HG03095 (cell line): Measurements from ENCODE around the gene ZNF777.
"Not testable (repeated sequence)": the region's sequence is repeated elsewhere in the genome, so short reads cannot be mapped to it uniquely, and the experiment has no call there.

Experiments used
- ATAC-seq: cut with Tn5 transposase; IDR thresholded peaks from one replicate; pipeline ENCODE4 v1.9.1; 2021; ENCODE audit warnings: moderate library complexity; ENCODE audit not compliant: unreplicated experiment

Gene ZNF777

DNA sequence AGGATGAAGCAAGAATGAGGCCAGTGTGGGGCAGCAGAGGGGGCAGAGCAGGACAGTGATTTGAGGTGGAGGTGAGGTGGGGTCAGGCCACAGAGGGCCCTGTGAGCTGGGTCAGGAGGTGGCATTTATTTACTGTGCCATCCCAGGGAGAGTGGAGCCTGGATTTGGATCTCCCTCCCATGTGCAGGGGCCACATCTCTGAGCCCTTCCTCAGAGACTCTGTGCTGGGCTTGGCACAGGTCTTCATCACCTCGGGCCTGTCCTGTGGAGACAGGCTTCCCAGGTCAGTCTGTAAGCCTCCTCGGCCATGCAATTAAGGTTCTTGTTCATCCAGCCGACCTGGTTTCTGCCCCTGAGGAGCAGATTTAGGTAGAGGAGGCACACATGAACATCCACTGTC lies 40.9 kb downstream of the ZNF777 start:
- ATAC-seq, result no peak

- ATAC-seq, result no peak
Measured at GRCh38 chr7:149415391-149416071, 45.3 kb downstream of the ZNF777 start.

DNA sequence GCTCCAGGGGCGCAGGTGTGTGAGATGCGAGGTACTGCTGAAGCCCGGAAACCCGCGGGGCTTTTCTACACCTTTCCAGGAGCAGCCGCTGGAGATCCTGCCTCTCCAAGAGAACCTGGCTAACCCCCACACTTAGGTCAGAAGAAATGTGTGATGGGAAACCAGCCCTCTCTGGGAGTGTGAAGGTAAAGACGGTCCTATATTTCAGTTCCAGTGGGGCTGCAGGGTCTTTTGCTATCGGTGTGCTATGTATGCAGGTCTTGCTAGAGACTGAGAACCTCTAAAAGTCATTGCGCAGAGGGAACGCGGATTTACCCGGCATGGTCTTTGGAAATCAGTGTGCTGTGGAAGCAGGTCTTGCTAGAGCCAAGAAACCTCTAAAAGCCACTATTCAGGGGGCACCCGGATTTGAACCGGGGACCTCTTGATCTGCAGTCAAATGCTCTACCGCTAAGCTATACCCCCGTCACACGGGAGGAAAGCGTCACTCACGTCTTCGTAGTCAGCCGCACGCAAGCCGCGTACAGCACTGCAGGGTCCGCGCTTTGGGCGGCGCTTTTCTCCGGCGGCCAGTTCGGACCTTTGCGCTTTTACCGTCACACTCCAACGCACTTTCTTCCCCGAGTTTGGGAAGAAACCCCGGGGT lies 46.0 kb downstream of the ZNF777 start:
- no peak for ATAC-seq

GRCh38 chr7:149414171-149414570 lies 46.7 kb downstream of the ZNF777 start:
- ATAC-seq, result no peak

DNA sequence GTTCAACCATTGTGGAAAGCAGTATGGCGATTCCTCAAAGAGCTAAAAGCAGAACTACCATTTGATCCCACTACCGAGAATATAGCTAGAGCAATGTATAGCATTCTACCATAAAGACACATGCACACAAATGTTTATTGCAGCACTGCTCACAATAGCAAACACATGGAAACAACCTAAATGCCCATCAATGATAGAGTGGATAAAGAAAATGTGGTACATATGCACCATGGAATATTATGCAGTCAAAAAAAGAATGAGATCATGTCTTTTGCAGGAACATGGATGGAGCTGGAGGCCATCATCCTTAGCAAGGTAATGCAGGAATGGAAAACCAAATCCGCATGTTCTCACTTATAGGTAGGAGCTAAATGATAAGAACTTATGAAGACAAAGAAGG lies 47.8 kb downstream of the ZNF777 start:
- ATAC-seq, result not testable (repeated sequence)

GRCh38 chr7:149409895-149410294 lies 51.0 kb downstream of the ZNF777 start:
- ATAC-seq, result peak; percentile 93

DNA sequence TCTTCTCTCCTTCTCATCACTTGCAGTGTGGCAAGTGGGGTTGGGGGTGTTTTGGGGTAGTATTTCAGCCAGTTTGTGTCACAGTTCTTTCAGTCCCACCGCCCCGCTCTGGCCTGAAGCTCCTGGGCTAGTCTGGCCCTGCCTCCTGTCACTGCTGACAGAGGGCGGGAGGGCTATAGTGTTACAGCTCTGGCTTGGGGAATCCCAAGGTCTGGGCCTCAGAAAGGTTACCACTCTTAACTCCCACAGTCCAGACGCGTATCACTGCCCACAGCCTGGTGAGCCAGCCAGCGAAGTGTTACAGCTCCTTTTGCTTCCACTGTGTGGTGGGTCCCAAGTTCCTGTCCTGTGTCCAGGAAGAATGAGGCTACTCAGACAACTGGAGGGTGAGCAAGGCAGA lies 56.0 kb downstream of the ZNF777 start:
- no peak for ATAC-seq

DNA sequence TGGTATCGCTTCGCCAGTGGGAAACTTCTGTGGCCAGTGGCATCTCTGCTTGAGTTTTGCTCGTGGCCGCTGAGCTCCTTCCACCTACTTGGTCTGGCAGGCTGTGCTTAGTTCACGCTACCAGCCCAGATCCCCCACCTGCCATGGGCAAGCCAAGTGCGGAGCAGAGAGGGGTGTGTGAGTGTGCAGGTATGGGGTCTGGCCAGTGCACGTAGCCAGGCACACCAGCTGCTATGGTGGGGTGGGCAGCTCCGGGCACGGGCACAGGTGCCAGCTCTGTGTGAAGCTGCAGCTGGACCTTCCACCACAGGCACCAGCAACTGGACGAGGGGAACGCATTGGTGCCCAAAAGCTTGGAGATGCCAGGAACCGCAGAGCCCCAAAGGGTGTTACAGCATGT lies 56.5 kb downstream of the ZNF777 start:
- no peak for ATAC-seq

DNA sequence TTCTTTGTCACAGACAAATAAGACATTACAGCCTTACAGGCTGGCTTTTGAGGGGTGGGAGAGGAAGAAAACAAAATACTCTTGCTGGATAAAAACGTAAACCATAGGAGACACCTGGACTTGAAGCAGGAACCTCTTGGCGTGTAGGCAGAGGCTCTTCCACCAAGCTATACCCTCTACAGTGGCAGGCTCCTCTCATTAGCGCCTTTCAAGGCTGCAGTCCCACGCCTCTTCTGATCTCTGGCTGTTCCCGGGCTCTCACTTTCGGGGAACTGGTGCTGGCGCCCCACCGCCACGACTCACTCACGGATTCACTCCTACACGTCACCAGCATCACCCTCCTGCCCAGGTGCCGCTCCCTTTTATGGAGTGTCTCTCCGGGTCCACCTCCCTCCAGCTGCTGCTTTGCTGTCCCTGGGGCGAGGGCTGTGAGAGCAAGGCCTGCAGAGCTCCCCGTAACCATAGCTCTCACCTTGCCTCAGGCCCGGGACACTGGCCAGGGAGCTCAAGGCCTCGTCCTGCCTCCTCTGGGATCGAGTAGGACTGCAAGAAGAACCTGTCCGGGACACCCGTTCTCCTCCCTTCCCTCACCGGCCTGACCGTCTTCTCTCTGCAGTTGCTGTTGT lies 62.6 kb downstream of the ZNF777 start:
- ATAC-seq, result no peak

DNA sequence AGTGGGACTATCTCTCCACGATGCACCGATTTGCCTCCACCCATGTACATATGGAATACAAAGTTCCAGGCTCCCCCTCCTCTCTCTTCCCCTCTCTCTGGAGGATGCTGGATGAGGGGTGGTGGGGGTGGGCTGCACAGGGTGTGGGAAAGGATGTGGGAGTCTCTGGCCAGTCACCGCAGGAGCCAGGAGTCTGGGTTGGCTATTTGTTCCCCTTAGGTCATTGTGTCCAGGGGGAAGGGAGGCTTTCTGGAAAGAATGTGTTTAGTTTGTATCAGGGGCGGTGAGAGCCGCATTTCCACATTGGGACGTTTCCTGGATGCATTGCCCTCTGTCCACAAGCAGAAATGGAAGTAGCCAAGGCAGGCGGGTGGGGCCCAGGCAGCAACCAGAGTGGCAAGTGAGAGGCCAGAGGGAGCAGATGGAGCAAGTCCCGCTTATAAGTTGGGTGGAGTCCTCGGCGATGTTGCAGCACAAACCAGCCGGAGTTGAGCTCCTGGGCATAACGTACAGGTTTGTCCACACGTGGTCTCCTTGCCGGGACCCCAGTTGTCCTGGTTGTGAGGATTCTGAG lies 63.3 kb downstream of the ZNF777 start:
- ATAC-seq, result no peak

DNA sequence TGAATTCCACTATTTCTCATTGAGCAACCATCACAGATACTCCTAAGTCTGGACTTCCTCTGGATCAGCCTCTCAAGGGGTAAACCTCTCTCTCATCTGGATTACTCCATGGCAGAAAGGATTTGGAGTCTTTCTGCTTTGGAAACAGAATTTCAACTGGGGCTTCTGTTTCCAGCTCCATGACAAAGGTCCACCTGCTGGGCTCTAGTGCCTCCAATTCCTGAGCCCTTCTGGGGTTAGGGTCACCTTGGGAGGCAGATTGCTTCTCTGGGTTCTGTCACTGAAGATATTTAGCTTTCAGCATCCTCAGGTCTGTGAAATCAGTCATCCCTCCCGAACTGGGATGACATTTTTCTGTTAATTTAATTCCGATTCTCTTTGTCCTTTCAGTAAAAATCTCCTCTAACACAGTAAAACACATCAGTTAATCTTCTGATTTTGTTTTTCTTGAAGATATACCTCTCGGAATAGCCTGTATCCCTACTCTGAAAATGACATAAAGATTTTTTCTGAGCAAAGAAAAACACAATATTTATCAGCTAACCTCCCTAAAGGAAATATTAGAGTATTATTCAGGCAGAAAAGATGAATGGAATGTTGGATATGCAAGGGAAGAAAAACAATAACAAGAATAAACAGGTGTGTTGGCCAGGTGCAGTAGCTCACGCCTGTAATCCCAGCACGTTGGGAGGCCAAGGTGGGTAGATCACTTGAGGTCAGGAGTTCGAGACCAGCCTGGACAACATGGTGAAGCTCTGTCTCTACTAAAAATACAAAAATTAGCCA lies 72.1 kb downstream of the ZNF777 start:
- ATAC-seq, result not testable (repeated sequence)

- ATAC-seq, result not testable (repeated sequence)
Measured at GRCh38 chr7:149386514-149386913, 74.3 kb downstream of the ZNF777 start.

GRCh38 chr7:149385195-149385950 lies 75.5 kb downstream of the ZNF777 start:
- no peak for ATAC-seq
